Stimulated activated naive CD4-positive, alpha-beta T cell (primary cell): ENCODE results near the gene RPTOR.
A peak's percentile ranks its signal among the peaks of the same experiment; 100 is the strongest.

Experiments
- DNase-seq, 6 experiments: peaks; one replicate each; lab custom pipeline; 2025; lab: John Stamatoyannopoulos, UW

RPTOR gene

GRCh38 chr17:80717720-80718083 is 173.1 kb downstream of the RPTOR start:
- no peak for DNase-seq

GRCh38 chr17:80718428-80718827 is 173.8 kb downstream of the RPTOR start:
- no peak for DNase-seq

- no peak for DNase-seq
These were observed 174.8 kb downstream of the RPTOR start for GRCh38 chr17:80719449-80719848.

- DNase-seq, result peak in 1 of 6 experiments; percentile 3
These were observed 176.3 kb downstream of the RPTOR start for GRCh38 chr17:80720610-80721577.

GRCh38 chr17:80722661-80723060 is 178.0 kb downstream of the RPTOR start:
- DNase-seq, result no peak

- DNase-seq, result no peak
These were observed 180.2 kb downstream of the RPTOR start for GRCh38 chr17:80724775-80725266.

GRCh38 chr17:80725517-80725916 is 180.9 kb downstream of the RPTOR start:
- no peak for DNase-seq

- DNase-seq, result no peak
These were observed 182.1 kb downstream of the RPTOR start for GRCh38 chr17:80726558-80727408.

- no peak for DNase-seq
These were observed 182.7 kb downstream of the RPTOR start for GRCh38 chr17:80727409-80727755.

- no peak for DNase-seq
These were observed 184.4 kb downstream of the RPTOR start for GRCh38 chr17:80729016-80729415.

- no peak for DNase-seq
These were observed 185.1 kb downstream of the RPTOR start for GRCh38 chr17:80729761-80730160.

GRCh38 chr17:80730739-80731138 is 186.1 kb downstream of the RPTOR start:
- no peak for DNase-seq

- peak in 2 of 6 experiments; percentile 45 to 46 for DNase-seq
These were observed 186.7 kb downstream of the RPTOR start for GRCh38 chr17:80731323-80731722.

GRCh38 chr17:80732268-80732667 is 187.6 kb downstream of the RPTOR start:
- DNase-seq, result no peak

- no peak for DNase-seq
These were observed 192.7 kb downstream of the RPTOR start for GRCh38 chr17:80737106-80738019.

- peak in 1 of 6 experiments; percentile 7 for DNase-seq
These were observed 193.6 kb downstream of the RPTOR start for GRCh38 chr17:80738020-80738808.

- peak in 3 of 6 experiments; percentile 50 to 65 (median 62) for DNase-seq
These were observed 194.5 kb downstream of the RPTOR start for GRCh38 chr17:80738987-80739730.

GRCh38 chr17:80740141-80740540 is 195.5 kb downstream of the RPTOR start:
- no peak for DNase-seq

- no peak for DNase-seq
These were observed 197.5 kb downstream of the RPTOR start for GRCh38 chr17:80742091-80742490.

- no peak for DNase-seq
These were observed 198.0 kb downstream of the RPTOR start for GRCh38 chr17:80742581-80743180.
